Heart left ventricle (tissue), 13 donors: ENCODE data around the gene PYROXD2.

Source experiments
- POLR2A ChIP-seq, 2 donors: fragments of 450-650 bp; IDR thresholded peaks; one replicate each; pipeline ENCODE4 v1.6.1; 2017; ENCODE audit warnings: antibody characterized with exemption in 2 of 2, mild to moderate bottlenecking in 2 of 2, moderate library complexity in 2 of 2
- TF ChIP-seq, protein P1 (sequence below), 12 donors: fragments of 200-600 bp; sonication (generic) in 4 of 12; IDR thresholded peaks; one replicate each; pipeline versions ENCODE4 v1.5.0 to v1.8.0; 2018 to 2022; ENCODE audit warnings: antibody characterized with exemption in 12 of 12, mild to moderate bottlenecking in 5 of 12
- donor health status: ischemic (EF 13 %, LVEDD 7.1; RV severe dilation, severe dysfunction).
- donor health status: DM: no; HTN: yes; CAD: no.
- donor health status: DM: no; HTN: no; CAD: no.
- donor health status: ischemic (EF 25% LVEDD 6.9; RV normal size, moderate dysfunction).
- donor health status: ischemic (EF 25% LVEDD 5.7; RV mildly dilated, moderate dysfunction).
- donor health status: ischemic (EF 35%, LVEDD 5.7; RV mildly dilated, moderate dysfunction).
- donor health status: nonischemic (EF 11% LVEDD 7.7; RV severe dilation, severe dysfunction).
- donor health status: DM: yes; HTN: yes; CAD: no.
- donor health status: PGD.
- donor health status: ischemic (EF 29% LVEDD 5.4; RV normal size, mild dysfunction).
- donor health status: nonischemic (EF 23%, LVEDD 6.1; RV moderate dilation, normal function).

DNA sequence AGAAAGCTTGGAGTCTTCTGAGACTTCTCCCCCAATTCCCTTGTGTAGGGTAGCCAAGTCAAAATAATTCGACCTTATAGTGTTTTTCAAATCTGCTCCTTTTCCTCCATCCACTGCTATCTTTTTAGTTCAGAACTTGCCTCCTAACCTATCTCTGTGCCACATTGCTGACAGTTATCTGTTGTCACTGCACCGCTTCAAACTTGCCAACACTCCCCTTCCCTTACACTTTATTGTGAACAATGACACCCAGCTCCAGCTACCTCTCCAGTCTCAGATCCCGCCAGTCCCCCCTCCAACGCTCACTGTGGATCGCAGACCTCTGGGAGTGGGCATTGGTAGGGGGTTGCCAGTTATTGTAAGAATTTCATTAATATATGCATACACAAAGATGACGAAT lies 48.0 kb upstream of the PYROXD2 start:
- TF ChIP-seq, protein P1, sequence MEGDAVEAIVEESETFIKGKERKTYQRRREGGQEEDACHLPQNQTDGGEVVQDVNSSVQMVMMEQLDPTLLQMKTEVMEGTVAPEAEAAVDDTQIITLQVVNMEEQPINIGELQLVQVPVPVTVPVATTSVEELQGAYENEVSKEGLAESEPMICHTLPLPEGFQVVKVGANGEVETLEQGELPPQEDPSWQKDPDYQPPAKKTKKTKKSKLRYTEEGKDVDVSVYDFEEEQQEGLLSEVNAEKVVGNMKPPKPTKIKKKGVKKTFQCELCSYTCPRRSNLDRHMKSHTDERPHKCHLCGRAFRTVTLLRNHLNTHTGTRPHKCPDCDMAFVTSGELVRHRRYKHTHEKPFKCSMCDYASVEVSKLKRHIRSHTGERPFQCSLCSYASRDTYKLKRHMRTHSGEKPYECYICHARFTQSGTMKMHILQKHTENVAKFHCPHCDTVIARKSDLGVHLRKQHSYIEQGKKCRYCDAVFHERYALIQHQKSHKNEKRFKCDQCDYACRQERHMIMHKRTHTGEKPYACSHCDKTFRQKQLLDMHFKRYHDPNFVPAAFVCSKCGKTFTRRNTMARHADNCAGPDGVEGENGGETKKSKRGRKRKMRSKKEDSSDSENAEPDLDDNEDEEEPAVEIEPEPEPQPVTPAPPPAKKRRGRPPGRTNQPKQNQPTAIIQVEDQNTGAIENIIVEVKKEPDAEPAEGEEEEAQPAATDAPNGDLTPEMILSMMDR (IDR thresholded peaks at IDR 0.05): no peak
- TF ChIP-seq POLR2A (IDR thresholded peaks at IDR 0.05): no peak
